Smooth muscle cell of bladder (primary cell): ENCODE measurements around the gene STK16. TPM values are rescaled to one million over a fixed set of nuclear protein-coding genes. Genes with fewer than 3 reads are reported as not detected.

Experiments
- total RNA-seq: library from RNA; depleted of rRNA; stranded (reverse); fragments of >200 nt; gene quantifications from 2 replicates; pipeline ENCODE4 v1.2.3, GENCODE V29; 2014

STK16 gene, protein sequence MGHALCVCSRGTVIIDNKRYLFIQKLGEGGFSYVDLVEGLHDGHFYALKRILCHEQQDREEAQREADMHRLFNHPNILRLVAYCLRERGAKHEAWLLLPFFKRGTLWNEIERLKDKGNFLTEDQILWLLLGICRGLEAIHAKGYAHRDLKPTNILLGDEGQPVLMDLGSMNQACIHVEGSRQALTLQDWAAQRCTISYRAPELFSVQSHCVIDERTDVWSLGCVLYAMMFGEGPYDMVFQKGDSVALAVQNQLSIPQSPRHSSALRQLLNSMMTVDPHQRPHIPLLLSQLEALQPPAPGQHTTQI
- total RNA-seq: 24.2 and 30.7 TPM in 2 replicates

DNA sequence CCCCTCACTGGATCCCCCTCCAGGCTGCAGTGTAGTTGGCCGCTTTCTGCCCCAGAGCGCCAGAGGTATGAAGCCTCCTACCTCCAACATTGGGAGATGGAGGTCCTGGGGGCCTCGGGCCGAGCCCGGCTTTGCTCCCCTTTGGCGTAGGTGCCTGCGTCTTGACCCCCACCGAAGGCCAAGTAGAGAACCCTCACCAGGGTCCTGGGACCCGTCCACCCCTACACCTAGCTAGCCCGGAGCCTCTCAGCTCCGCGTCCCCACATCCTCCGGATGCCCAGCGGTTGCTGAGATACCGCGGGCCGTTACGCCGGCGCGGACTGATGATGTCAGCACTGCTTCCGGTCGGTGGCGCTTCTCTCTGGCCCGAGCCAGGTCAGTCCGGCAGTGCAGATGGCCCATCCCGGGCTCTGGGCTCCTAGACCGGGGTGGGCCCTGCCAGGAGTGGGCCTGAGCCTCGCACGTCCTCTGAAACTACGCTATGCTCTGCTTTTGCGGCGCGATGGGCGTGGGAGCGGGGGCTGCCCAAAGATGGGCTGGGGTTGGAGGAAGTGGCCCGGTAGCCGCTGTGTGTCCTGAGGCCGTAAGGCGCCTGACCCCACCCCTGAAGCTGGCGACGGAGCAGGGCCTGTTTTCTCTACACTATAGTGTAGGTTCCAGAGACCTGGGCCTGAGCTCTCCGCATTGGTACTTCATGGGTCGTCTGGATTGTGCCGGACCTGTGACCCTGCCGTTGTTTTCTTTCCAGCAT is at the start of gene STK16, which contains the start of gene GLB1L:
Gene STK16, plus strand, starts transcription at position 332 of the 751 bp plus-strand sequence. CDS start 521 bp downstream, outside the sequence.
Gene GLB1L, minus strand, starts transcription at position 297 of the 751 bp plus-strand sequence. CDS start 1,871 bp downstream, outside the sequence.

DNA sequence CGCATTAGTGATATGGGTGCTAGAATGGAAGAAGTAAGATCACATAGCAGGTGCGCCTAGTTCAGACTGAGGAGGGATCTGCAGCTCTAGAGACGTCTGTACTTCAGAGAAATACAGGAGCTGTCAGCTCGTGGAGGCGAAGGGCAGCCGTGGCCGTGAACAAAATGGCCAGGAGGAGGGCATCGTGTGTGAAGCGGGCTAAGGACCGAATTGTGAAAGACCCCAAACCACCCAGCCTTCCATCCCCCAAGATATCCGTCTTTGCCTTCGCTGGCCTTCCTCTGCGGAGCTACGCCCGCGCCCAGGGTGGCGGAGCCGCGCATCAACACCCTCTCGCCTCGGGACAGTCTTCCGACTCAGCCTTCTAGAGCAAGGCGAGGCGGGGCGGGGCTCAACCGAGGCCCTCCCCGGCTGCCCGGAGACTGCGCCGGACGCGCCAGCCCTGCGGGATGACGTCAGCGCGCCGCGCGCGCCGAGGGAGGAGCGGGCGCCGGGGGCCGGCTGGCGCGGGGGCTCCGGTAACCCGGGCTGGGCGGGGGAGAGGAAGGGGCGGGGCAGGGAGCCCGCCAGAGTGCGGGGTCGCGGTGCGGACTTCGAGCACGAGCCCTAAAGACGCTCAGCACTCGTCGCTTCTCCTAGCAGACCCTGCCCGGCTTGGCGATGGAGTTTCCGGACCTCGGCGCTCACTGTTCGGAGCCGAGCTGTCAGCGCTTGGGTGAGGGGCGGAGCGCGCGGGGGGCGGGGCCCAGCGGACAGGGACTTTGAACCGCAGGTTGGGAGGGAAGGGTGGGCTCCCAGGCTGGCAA is 38.7 kb upstream of the STK16 start, which contains the start of gene ZFAND2B:
Gene ZFAND2B, plus strand, starts transcription at position 455 of the 806 bp plus-strand sequence. Its CDS starts 206 bp downstream, at position 661.

GRCh38 chr2:219218732-219219701 is 26.3 kb upstream of the STK16 start, which contains the start of gene ABCB6:
Gene ABCB6, minus strand, starts transcription at chr2:219218958. Its CDS starts 285 bp downstream, at chr2:219218673.

DNA sequence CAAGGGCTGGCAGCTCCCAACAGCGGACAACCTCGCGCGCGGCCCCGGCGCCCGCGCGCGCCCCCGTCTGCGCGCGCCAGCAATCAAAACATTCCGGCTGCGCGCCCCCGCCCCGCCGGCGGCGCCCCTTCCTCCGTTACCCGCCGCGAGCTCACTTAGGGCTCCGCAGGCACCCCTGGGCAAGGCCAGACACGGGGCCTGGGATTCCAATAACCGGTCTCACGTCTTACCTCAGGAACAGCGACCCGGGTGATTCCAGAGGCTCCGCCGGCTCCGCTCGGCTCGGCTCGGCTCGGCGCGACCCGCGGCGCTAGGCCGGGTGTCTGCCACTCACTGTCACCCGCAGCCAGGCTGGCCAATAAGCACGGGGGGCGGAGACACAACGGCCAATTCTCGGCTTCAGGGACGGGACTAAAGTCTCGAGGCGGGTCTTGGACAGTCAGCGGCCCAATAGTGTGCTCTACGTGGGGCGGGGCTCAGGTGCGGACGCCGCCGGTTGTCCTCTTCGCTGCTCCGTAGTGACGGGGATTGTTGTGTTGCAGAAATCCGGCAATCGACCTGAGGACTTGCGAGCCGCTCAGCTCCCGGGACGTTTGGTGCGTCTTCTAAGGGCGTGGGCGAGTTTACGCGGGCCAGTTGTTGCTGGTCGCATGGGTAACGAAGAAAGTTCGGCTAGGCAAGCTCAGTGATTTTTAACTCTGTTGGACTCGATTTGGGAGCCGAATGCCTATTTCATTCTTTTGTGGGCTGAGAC is 15.8 kb upstream of the STK16 start, which contains the start of the genes ANKZF1 and ATG9A:
Gene ANKZF1, plus strand, starts transcription at position 502 of the 754 bp plus-strand sequence. CDS start 452 bp downstream, outside the sequence.
Gene ATG9A, minus strand, starts transcription at position 332 of the 754 bp plus-strand sequence. CDS start 1,612 bp downstream, outside the sequence.

DNA sequence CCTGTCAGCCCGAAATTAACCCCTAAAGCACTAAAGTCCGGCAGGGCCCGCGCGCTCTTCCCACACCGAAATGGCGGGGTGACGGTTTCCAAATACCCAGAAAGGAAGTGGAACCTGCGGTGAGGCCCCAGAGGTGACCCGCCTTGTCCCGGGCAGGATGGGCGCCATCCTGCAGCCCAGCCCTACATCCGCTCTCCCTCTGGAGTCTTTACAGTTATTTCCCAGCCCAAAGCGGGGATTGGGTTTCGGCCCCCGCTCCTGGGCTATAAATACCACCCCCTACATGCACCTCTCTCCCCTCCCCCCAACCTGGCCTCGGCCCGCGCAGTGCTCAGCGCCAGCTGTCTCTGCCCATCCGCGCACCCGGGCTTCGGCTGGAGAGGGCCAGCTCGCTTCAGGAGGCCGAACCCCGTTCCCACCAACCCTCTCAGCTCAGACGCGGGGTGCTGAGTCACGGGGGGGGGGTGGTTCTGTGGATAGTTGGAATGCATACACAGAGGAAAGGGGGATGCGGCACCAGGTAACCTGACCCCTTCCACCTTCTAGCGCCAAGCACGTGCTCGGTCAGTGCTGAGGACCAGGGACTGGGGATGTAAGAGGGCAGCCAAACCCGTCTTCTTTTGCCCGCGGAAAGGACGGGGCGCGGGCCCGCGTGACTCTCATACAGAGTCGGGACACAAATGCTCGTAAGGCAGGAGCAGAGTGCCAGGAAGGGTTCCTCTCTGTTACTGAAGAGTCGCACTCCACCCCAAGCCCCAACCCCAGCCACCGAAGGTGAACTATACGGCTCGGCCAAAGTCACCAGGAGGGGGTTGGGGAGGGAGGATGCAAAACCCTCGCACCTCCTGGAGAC is 7.8 kb downstream of the STK16 start, which contains the start of gene TUBA4B:
Gene TUBA4B, plus strand, starts transcription at position 344 of the 853 bp plus-strand sequence. Its CDS starts 165 bp downstream, at position 509.

GRCh38 chr2:219253753-219254589 is 8.7 kb downstream of the STK16 start, which contains the start of gene TUBA4A:
Gene TUBA4A, minus strand, starts transcription at chr2:219253918. Its CDS starts 60 bp downstream, at chr2:219253858.

DNA sequence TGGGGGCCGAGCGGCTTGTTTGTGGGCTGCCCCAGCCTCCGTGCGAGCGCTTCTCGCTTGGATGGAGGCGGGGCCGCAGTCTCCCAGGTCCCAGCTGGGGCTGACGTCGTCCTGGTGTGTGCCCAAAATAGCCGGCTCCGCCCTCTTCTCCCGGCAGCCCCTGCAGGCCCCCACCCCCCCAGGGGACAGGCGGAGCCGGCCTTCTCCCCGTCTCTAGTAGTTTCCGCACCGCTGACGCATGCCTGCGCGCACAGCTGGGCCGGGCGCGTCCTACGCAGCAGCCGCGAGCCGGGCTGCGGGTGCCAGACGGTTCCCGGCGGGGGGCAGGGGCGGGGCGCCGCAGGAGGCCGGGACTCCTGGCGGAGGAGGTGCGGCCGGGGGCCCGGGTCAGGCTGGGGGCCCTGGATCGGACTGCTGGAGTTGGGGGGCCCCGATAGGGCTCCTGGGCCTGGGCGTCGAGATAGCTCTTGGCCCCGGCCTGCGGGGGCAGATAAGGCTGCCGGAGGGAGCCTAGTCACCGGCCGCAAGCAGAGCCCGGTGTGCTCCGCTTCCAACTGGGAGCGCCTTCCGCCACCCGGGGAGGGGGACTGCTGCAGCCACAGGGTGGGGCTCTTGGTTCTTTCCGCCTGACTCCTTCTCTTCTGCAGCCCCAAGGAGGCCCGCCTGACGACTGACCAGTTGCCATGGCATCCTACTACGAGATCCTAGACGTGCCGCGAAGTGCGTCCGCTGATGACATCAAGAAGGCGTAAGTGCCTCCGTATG is 34.1 kb downstream of the STK16 start, which contains the start of gene DNAJB2:
Gene DNAJB2, plus strand, starts transcription at position 216 of the 765 bp plus-strand sequence. Its CDS starts 468 bp downstream, at position 684.

Other genes starting within 250 kb of the STK16 start
- not detected in 2 replicates for gene CFAP65, start 204.0 kb upstream of the STK16 start, total RNA-seq
- not detected in 2 replicates for gene IHH, start 184.6 kb upstream of the STK16 start, total RNA-seq
- gene NHEJ1, start 84.7 kb upstream of the STK16 start, total RNA-seq: 12.5 and 14.5 TPM in 2 replicates
- 0.57 and 2.4 TPM in 2 replicates for gene SLC23A3, start 75.5 kb upstream of the STK16 start, total RNA-seq
- gene CNPPD1, start 68.6 kb upstream of the STK16 start, total RNA-seq: 20.1 and 25.6 TPM in 2 replicates
- 52.1 and 91.3 TPM in 2 replicates for gene RETREG2, start 67.2 kb upstream of the STK16 start, total RNA-seq
- 18.6 and 19.0 TPM in 2 replicates for gene ZFAND2B, start 38.7 kb upstream of the STK16 start, total RNA-seq
- gene ABCB6, start 26.5 kb upstream of the STK16 start, total RNA-seq: 32.1 and 67.8 TPM in 2 replicates
- gene ATG9A, start 15.8 kb upstream of the STK16 start, total RNA-seq: 31.1 and 43.0 TPM in 2 replicates
- gene ANKZF1, start 15.7 kb upstream of the STK16 start, total RNA-seq: 19.8 and 33.8 TPM in 2 replicates
- gene GLB1L, start within 50 bp of the STK16 start, total RNA-seq: 22.3 and 38.6 TPM in 2 replicates
- not detected in 2 replicates for gene TUBA4B, start 7.8 kb downstream of the STK16 start, total RNA-seq
- gene TUBA4A, start 8.4 kb downstream of the STK16 start, total RNA-seq: 7.0 and 12.0 TPM in 2 replicates
- 33.0 and 47.1 TPM in 2 replicates for gene DNAJB2, start 33.9 kb downstream of the STK16 start, total RNA-seq
- gene PTPRN, start 63.9 kb downstream of the STK16 start, total RNA-seq: 6.4 and 57.0 TPM in 2 replicates
- not detected in 2 replicates for gene RESP18, start 87.3 kb downstream of the STK16 start, total RNA-seq
- 106 and 116 TPM in 2 replicates for gene DNPEP, start 142.4 kb downstream of the STK16 start, total RNA-seq
- gene DES, start 172.9 kb downstream of the STK16 start, total RNA-seq: 0.71 and 3.7 TPM in 2 replicates
- gene SPEG, start 189.4 kb downstream of the STK16 start, total RNA-seq: 3.7 and 9.8 TPM in 2 replicates